ENCODE results near the gene CDV3. TPM values are rescaled to one million over a fixed set of nuclear protein-coding genes. Genes with fewer than 3 reads are reported as not detected.
A peak's percentile ranks its signal among the peaks of the same experiment; 100 is the strongest.
"Not testable (repeated sequence)": the region's sequence is repeated elsewhere in the genome, so short reads cannot be mapped to it uniquely, and the experiment has no call there.

CDV3 gene
- total RNA-seq (2021) = 167 and 173 TPM in 2 replicates
- long read RNA-seq, partial matches to known transcripts = 10 of 41 reads
- long read RNA-seq, other reads (novel, unspliced or antisense) = 28 of 41 reads

- H3K18ac ChIP-seq (ENCODE audit: insufficient read length, low read depth, low read length) = peak within 1 kb of the TSS; percentile 89
- no peak within 1 kb of the TSS for H3K4ac ChIP-seq (ENCODE audit: low read depth, low read length)
- no peak within 1 kb of the TSS for H4K91ac ChIP-seq (ENCODE audit: insufficient read length, low read depth, low read length)
- no peak within 1 kb of the TSS for H2BK20ac ChIP-seq (ENCODE audit: low read depth, low read length, poor library complexity, severe bottlenecking)
- H2BK5ac ChIP-seq (ENCODE audit: insufficient read length, low read length) = no peak within 1 kb of the TSS
- peak within 1 kb of the TSS; percentile 90 to 97 for H3K4me3 Mint-ChIP-seq
- no peaks in the 10 kb centered on the region for H3K23me2 ChIP-seq (ENCODE audit: insufficient read length, low read depth, low read length, poor library complexity, severe bottlenecking)
- WGBS (ENCODE audit: extremely low coverage, insufficient read length, low lambda C conversion rate) = no CpG with 5 or more reads among the region's 81 CpGs
- H3K27ac Mint-ChIP-seq = peak within 1 kb of the TSS; percentile 92 to 97 (median 96)
- H3K23ac ChIP-seq (ENCODE audit: insufficient read length, low read depth, low read length) = no peak within 1 kb of the TSS
- peaks cover 28 to 42% (median 37%) of the 10 kb centered on the region in 3 experiments; a peak in 6 of 7 replicates for H3K36me3 Mint-ChIP-seq (ENCODE audit: insufficient read depth in 1 of 3, low read depth in 3 of 3)
- no peaks in the 10 kb centered on the region for H3K79me1 ChIP-seq (ENCODE audit: insufficient read depth, low read depth, low read length, poor library complexity, severe bottlenecking)
- peak within 1 kb of the TSS; percentile 94 for H3K14ac ChIP-seq (ENCODE audit: insufficient read depth, low read length)
- no peak within 1 kb of the TSS; the same call in 1 of the 2 replicates for H2BK15ac ChIP-seq (ENCODE audit: low read depth, low read length)
- H2AFZ ChIP-seq (ENCODE audit: low read length) = no peak within 1 kb of the TSS
- DNase-seq = no peak
- no peaks in the 10 kb centered on the region for H3K9me3 ChIP-seq (ENCODE audit: control insufficient read depth, low read depth, low read length)
- peaks cover 34 to 36% of the 10 kb centered on the region in 2 experiments for H3K4me1 Mint-ChIP-seq
- H3T11ph ChIP-seq (ENCODE audit: low read length) = no peak within 1 kb of the TSS
- H2AK5ac ChIP-seq (ENCODE audit: insufficient read length, low read length) = no peak within 1 kb of the TSS
- no peak for TF ChIP-seq CTCF (conservative IDR thresholded peaks at IDR 0.05)
- H3K27me3 ChIP-seq (ENCODE audit: insufficient read depth, low read length) = no peaks in the 10 kb centered on the region
- peak within 1 kb of the TSS; percentile 94 for H3K9ac ChIP-seq (ENCODE audit: extremely low read depth, insufficient read length, low read length)
- H3K27me3 Mint-ChIP-seq (ENCODE audit: low read depth) = no peaks in the 10 kb centered on the region
- H3K56ac ChIP-seq (ENCODE audit: insufficient read length, low read depth, low read length) = no peak within 1 kb of the TSS
- no peak within 1 kb of the TSS for H2BK12ac ChIP-seq (ENCODE audit: insufficient read length, low read depth, low read length)
- peak within 1 kb of the TSS; percentile 77 for H3K27ac ChIP-seq (ENCODE audit: insufficient read length, low read depth, low read length)
- peak within 1 kb of the TSS; percentile 96 for H3K4me2 ChIP-seq (ENCODE audit: insufficient read depth, insufficient read length, low read length)
- no peak within 1 kb of the TSS for H2BK120ac ChIP-seq (ENCODE audit: low read depth, low read length, poor library complexity, severe bottlenecking)
- no peak within 1 kb of the TSS for H4K8ac ChIP-seq (replicated peaks; ENCODE audit: insufficient read length, low read depth, low read length)
- H3K79me2 ChIP-seq (ENCODE audit: insufficient read depth, low read length) = peaks cover 25% of the 10 kb centered on the region
- no peaks in the 10 kb centered on the region for H3K4me1 ChIP-seq (ENCODE audit: insufficient read depth, low read length)
- no peak within 1 kb of the TSS for H4K5ac ChIP-seq (ENCODE audit: insufficient read length, low read depth, low read length)
- peaks cover 4% of the 10 kb centered on the region for H4K20me1 ChIP-seq (ENCODE audit: control insufficient read depth, insufficient read depth, insufficient read length)
- no peaks in the 10 kb centered on the region for H3K9me3 Mint-ChIP-seq
These were observed at the start of gene CDV3 for GRCh38 chr3:133573629-133574194. Gene CDV3 (plus strand): TSS chr3:133573686. CDS start chr3:133574045, 359 bp downstream.

- H2BK12ac ChIP-seq (ENCODE audit: insufficient read length, low read depth, low read length); H3K14ac ChIP-seq (ENCODE audit: insufficient read depth, low read length); H3K23ac ChIP-seq (ENCODE audit: insufficient read length, low read depth, low read length); H3K23me2 ChIP-seq (ENCODE audit: insufficient read length, low read depth, low read length, poor library complexity, severe bottlenecking); H4K5ac ChIP-seq (ENCODE audit: insufficient read length, low read depth, low read length); H3K27ac ChIP-seq (ENCODE audit: insufficient read length, low read depth, low read length); H2AFZ ChIP-seq (ENCODE audit: low read length); H3K79me2 ChIP-seq (ENCODE audit: insufficient read depth, low read length); H3K4ac ChIP-seq (ENCODE audit: low read depth, low read length); H3T11ph ChIP-seq (ENCODE audit: low read length); H4K8ac ChIP-seq (replicated peaks; ENCODE audit: insufficient read length, low read depth, low read length); H2BK120ac ChIP-seq (ENCODE audit: low read depth, low read length, poor library complexity, severe bottlenecking); H2BK20ac ChIP-seq (ENCODE audit: low read depth, low read length, poor library complexity, severe bottlenecking); H3K27me3 ChIP-seq (ENCODE audit: insufficient read depth, low read length); H2BK5ac ChIP-seq (ENCODE audit: insufficient read length, low read length); H4K20me1 ChIP-seq (ENCODE audit: control insufficient read depth, insufficient read depth, insufficient read length); H3K4me1 ChIP-seq (ENCODE audit: insufficient read depth, low read length); H3K18ac ChIP-seq (ENCODE audit: insufficient read length, low read depth, low read length); H3K4me2 ChIP-seq (ENCODE audit: insufficient read depth, insufficient read length, low read length); H3K27ac Mint-ChIP-seq; H2BK15ac ChIP-seq (ENCODE audit: low read depth, low read length); H3K9me3 Mint-ChIP-seq; H3K9ac ChIP-seq (ENCODE audit: extremely low read depth, insufficient read length, low read length); H2AK5ac ChIP-seq (ENCODE audit: insufficient read length, low read length); H3K4me1 Mint-ChIP-seq; H3K27me3 Mint-ChIP-seq (ENCODE audit: low read depth); H3K79me1 ChIP-seq (ENCODE audit: insufficient read depth, low read depth, low read length, poor library complexity, severe bottlenecking); H3K36me3 Mint-ChIP-seq (ENCODE audit: insufficient read depth in 1 of 3, low read depth in 3 of 3); H3K9me3 ChIP-seq (ENCODE audit: control insufficient read depth, low read depth, low read length); H3K4me3 Mint-ChIP-seq; DNase-seq; H4K91ac ChIP-seq (ENCODE audit: insufficient read length, low read depth, low read length); H3K56ac ChIP-seq (ENCODE audit: insufficient read length, low read depth, low read length): not testable (repeated sequence)
- no CpG with 5 or more reads among the region's 3 CpGs for WGBS (ENCODE audit: extremely low coverage, insufficient read length, low lambda C conversion rate)
These were observed 49.7 kb upstream of the CDV3 start for GRCh38 chr3:133523758-133524157.

All from H9 (cell line).